Liver (tissue), 9 donors: ENCODE measurements around the gene FGR. TPM values are rescaled to one million over a fixed set of nuclear protein-coding genes. Genes with fewer than 3 reads are reported as not detected.

Experiments used
- DNase-seq: peaks from one replicate; pipeline ENCODE4 v3.0.0-alpha.2; 2017; ENCODE audit warnings: low spot score
- H3K27ac ChIP-seq, 2 donors: one replicate each; pipeline ENCODE4 v1.7.0; 2013; ENCODE audit warnings: inconsistent platforms in 2 of 2, low read length in 2 of 2, control low read depth in 1 of 2, low read depth in 1 of 2, mild to moderate bottlenecking in 1 of 2
- H3K27me3 ChIP-seq, 4 donors: one replicate each; pipeline versions ENCODE4 v1.6.1 to v1.7.0; 2013; ENCODE audit warnings: low read length in 3 of 4, inconsistent platforms in 1 of 4, mild to moderate bottlenecking in 1 of 4, moderate library complexity in 1 of 4; ENCODE audit not compliant: control insufficient read depth in 4 of 4, insufficient read depth in 4 of 4
- H3K36me3 ChIP-seq, 4 donors: one replicate each; pipeline versions ENCODE4 v1.6.1 to v1.7.0; 2013; ENCODE audit warnings: low read length in 3 of 4, mild to moderate bottlenecking in 3 of 4, low read depth in 1 of 4, moderate library complexity in 1 of 4; ENCODE audit not compliant: control insufficient read depth in 4 of 4, insufficient read depth in 3 of 4
- H3K4me1 ChIP-seq, 4 donors: one replicate each; pipeline versions ENCODE4 v1.6.1 to v1.7.0; 2013; ENCODE audit warnings: low read length in 3 of 4, mild to moderate bottlenecking in 3 of 4, moderate library complexity in 1 of 4; ENCODE audit not compliant: control insufficient read depth in 4 of 4, insufficient read depth in 4 of 4
- H3K4me3 ChIP-seq, 3 donors: one replicate each; pipeline versions ENCODE4 v1.6.1 to v1.7.0; 2013; ENCODE audit warnings: low read length in 3 of 3, control low read depth in 1 of 3, low read depth in 1 of 3, mild to moderate bottlenecking in 1 of 3
- H3K9ac ChIP-seq, 2 donors: one replicate each; pipeline ENCODE4 v1.7.0; 2013; ENCODE audit warnings: low read length in 2 of 2, mild to moderate bottlenecking in 2 of 2, moderate library complexity in 2 of 2, control low read depth in 1 of 2, low read depth in 1 of 2
- H3K9me3 ChIP-seq, 4 donors: one replicate each; pipeline versions ENCODE4 v1.6.1 to v1.7.0; 2013; ENCODE audit warnings: low read length in 3 of 4; ENCODE audit not compliant: control insufficient read depth in 4 of 4
- EGR1 ChIP-seq, 2 donors: IDR thresholded peaks; 2 replicates each; pipeline ENCODE4 v1.6.1; 2016 to 2018; ENCODE audit warnings: antibody characterized with exemption in 2 of 2, low read depth in 2 of 2
- FOXA1 ChIP-seq: IDR thresholded peaks from 2 replicates; pipeline ENCODE4 v1.6.1; 2016; ENCODE audit warnings: antibody characterized with exemption
- FOXA2 ChIP-seq: IDR thresholded peaks from 2 replicates; pipeline ENCODE4 v1.6.1; 2016; ENCODE audit warnings: antibody characterized with exemption
- HNF4A ChIP-seq, 2 donors: conservative IDR thresholded peaks; 2 replicates each; pipeline ENCODE4 v1.6.1; 2016; ENCODE audit warnings: antibody characterized with exemption in 2 of 2, mild to moderate bottlenecking in 2 of 2
- HNF4G ChIP-seq: IDR thresholded peaks from 2 replicates; pipeline ENCODE4 v1.6.1; 2016; ENCODE audit warnings: antibody characterized with exemption
- JUND ChIP-seq, 2 donors: IDR thresholded peaks; 2 replicates each; pipeline ENCODE4 v1.6.1; 2016; ENCODE audit warnings: antibody characterized with exemption in 2 of 2
- NR2F2 ChIP-seq: IDR thresholded peaks from 2 replicates; pipeline ENCODE4 v1.6.1; 2016; ENCODE audit warnings: antibody characterized with exemption
- RAD21 ChIP-seq, 2 donors: IDR thresholded peaks; 2 replicates each; pipeline ENCODE4 v1.6.1; 2016; ENCODE audit warnings: antibody characterized with exemption in 2 of 2, mild to moderate bottlenecking in 2 of 2
- RXRA ChIP-seq, 2 donors: IDR thresholded peaks; 2 replicates each; pipeline ENCODE4 v1.6.1; 2017 to 2018; ENCODE audit warnings: antibody characterized with exemption in 2 of 2, mild to moderate bottlenecking in 1 of 2
- SP1 ChIP-seq: IDR thresholded peaks from 2 replicates; pipeline ENCODE4 v1.6.1; 2018; ENCODE audit warnings: antibody characterized with exemption, mild to moderate bottlenecking
- TAF1 ChIP-seq: conservative IDR thresholded peaks from 2 replicates; pipeline ENCODE4 v1.6.1; 2016; ENCODE audit warnings: antibody characterized with exemption, mild to moderate bottlenecking
- YY1 ChIP-seq: IDR thresholded peaks from 2 replicates; pipeline ENCODE4 v1.6.1; 2016; ENCODE audit warnings: antibody characterized with exemption, mild to moderate bottlenecking
- WGBS: extraction: QIAGEN DNeasy Blood & Tissue Kit; methylation state at CpG from one replicate; pipeline ENCODE4 v1.1.7; 2013; 5-methylcytosine and 5-hydroxymethylcytosine counted together
- polyA plus RNA-seq, 2 donors: library from polyadenylated mRNA; stranded (reverse) in 1 of 2; unstranded in 1 of 2; fragments of 200-250 nt in 1 of 2; fragments of >200 nt in 1 of 2; fragmentation: Nextera tagmentation in 1 of 2; extraction: Ambion mirVana in 1 of 2; gene quantifications; one replicate each; pipeline versions ENCODE4 v1.2.1 to v1.2.3, GENCODE V29; 2013 to 2015
- total RNA-seq, 2 donors: library from RNA; depleted of rRNA; stranded (reverse); fragments of >200 nt; gene quantifications; one replicate each; pipeline ENCODE4 v1.2.3, GENCODE V29; 2014
- TF ChIP-seq, protein P1 (sequence below): IDR thresholded peaks from 2 replicates; pipeline ENCODE4 v1.6.1; 2016; ENCODE audit warnings: antibody characterized with exemption, mild to moderate bottlenecking
- TF ChIP-seq, protein P2 (sequence below): fragments of 150-350 bp; IDR thresholded peaks from 2 replicates; pipeline ENCODE4 v1.5.1; 2017; ENCODE audit warnings: improper control_type of control experiment, low read depth, low read length; ENCODE audit not compliant: missing input control
- TF ChIP-seq, protein P3 (sequence below): IDR thresholded peaks from 2 replicates; pipeline ENCODE4 v1.6.1; 2016; ENCODE audit warnings: antibody characterized with exemption
- donor health status: healthy.
- donor health status: healthy.
- donor health status: healthy.
- donor health status: healthy.
- donor health status: healthy.

Gene FGR
- total and polyA plus RNA-seq, 4 donors = 2.8 to 20.2 (median 6.2) TPM

DNA sequence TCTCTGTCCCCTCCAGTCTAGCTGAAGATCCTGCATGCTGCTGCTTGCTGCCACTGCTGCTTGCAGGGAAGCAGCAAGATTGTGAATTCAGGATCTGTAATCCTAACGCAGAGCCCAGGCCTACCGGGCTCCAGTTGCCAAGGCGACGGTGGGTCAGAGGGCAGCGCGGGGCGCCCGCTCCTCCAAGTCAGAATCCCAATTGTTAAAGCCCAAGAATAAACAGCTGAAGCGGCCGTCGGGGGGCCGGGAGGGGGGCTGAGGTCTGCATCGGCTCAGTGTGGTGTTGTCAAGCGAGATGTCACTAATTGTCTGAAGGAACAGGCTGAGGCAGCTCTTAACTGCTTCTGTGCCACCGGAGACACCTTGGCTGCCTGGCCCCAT, 67.8 kb downstream of the FGR start (continued):
- TF ChIP-seq SP1 (no peak), FOXA2 (no peak)

DNA sequence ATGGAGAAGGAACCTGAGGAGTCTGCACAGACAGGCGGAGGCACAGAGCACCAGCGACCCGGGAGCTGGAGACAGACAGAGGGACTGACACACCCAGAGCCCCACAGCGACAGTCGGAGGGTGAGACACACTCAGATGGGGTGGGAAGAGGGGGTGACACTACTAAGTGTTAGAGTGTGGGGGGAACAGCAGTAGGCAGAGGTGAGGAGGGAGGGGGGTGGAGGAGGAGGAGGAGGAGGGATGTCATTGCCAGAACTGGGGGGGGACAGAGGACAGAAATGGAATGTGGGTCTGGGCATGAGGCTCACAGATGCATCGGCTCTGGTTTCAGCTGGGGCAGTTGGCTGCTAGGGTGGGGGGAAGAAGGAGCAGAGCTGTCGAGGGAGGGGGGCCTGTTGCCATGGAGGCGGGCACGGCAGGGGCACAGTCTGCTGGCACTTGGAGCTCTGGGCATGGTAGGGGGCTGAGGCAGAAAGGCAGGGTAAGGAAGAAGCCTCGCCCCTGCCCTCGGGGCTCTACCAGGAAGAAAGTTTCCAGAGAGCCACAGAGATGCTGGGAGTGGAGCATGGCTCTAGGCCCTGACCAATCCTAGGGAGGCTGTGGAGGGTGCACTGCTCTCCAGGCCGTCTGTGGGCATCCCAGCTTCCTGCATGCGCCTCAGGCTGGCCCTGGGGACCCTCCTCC, 68.4 kb downstream of the FGR start:
- peak overlapping the region; percentile 25 to 30 for H3K27ac ChIP-seq

DNA sequence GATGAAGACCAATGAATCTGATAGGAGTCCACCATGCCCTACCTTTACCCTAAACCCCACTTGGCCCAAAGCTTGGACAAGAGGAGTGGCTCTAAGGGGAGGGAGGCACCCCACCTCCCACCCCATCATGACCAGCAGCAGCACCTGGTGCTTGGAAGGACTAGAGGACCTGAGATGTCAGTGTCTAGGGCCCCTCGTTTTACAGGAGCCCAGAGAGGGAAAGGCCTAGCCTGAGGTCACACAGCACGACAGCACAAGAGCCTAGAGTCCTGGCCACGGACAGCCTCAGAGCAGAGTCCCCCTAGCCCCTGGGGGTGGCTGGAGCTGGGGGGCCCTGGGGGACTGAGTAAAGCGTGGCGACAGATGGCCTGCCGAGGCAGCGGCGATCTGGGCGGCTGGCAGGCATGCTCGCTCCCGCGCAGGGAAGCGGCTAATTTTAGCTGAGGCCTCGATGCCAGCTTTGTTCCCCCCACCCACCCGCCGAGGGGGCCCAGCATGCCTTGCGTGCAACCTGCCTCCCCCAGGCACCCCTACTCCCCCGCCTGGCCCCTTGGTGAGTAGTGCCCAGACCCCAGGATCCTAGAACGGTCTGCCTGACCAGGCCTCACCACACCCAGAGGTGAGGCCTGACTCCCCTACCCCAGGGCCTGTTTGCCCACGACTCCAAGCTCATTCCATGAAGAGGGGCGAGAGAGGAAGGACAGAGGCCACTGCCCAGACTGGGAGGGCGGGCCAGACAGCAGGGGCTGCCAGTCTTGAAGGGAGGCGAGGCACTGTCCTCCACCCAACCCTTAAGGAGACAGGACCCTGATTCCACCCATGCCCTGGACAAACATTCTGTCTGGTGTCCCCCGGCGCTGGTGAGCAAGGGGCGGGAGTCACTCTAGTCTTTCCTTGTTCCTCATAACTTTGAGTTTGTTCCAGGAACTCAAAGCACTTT, 70.0 kb downstream of the FGR start:
- Histone ChIP-seq H3K9ac (peak overlapping the region in 1 of 2 donors; percentile 5), H3K9me3 (no peaks in the 10 kb centered on the region), H3K4me1 (peaks cover 50 to 89% (median 66%) of the 10 kb centered on the region in 4 donors), H3K27ac (peak overlapping the region; percentile 85 to 95), H3K27me3 (no peaks in the 10 kb centered on the region), H3K36me3 (no peaks in the 10 kb centered on the region), H3K4me3 (no peak overlapping the region)
- 85% methylated on average over 26 of the region's 26 CpGs for WGBS
- DNase-seq = no peak
- TF ChIP-seq NR2F2 = no peak
- TF ChIP-seq TAF1 = no peak
- TF ChIP-seq JUND (IDR thresholded peaks at IDR 0.05) = no peak
- no peak for TF ChIP-seq SP1
- TF ChIP-seq, protein P1, sequence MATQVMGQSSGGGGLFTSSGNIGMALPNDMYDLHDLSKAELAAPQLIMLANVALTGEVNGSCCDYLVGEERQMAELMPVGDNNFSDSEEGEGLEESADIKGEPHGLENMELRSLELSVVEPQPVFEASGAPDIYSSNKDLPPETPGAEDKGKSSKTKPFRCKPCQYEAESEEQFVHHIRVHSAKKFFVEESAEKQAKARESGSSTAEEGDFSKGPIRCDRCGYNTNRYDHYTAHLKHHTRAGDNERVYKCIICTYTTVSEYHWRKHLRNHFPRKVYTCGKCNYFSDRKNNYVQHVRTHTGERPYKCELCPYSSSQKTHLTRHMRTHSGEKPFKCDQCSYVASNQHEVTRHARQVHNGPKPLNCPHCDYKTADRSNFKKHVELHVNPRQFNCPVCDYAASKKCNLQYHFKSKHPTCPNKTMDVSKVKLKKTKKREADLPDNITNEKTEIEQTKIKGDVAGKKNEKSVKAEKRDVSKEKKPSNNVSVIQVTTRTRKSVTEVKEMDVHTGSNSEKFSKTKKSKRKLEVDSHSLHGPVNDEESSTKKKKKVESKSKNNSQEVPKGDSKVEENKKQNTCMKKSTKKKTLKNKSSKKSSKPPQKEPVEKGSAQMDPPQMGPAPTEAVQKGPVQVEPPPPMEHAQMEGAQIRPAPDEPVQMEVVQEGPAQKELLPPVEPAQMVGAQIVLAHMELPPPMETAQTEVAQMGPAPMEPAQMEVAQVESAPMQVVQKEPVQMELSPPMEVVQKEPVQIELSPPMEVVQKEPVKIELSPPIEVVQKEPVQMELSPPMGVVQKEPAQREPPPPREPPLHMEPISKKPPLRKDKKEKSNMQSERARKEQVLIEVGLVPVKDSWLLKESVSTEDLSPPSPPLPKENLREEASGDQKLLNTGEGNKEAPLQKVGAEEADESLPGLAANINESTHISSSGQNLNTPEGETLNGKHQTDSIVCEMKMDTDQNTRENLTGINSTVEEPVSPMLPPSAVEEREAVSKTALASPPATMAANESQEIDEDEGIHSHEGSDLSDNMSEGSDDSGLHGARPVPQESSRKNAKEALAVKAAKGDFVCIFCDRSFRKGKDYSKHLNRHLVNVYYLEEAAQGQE = no peak
- TF ChIP-seq EGR1 (IDR thresholded peaks at IDR 0.05; ENCODE audit: low read depth in 2 of 2) = no peak
- TF ChIP-seq, protein P2, sequence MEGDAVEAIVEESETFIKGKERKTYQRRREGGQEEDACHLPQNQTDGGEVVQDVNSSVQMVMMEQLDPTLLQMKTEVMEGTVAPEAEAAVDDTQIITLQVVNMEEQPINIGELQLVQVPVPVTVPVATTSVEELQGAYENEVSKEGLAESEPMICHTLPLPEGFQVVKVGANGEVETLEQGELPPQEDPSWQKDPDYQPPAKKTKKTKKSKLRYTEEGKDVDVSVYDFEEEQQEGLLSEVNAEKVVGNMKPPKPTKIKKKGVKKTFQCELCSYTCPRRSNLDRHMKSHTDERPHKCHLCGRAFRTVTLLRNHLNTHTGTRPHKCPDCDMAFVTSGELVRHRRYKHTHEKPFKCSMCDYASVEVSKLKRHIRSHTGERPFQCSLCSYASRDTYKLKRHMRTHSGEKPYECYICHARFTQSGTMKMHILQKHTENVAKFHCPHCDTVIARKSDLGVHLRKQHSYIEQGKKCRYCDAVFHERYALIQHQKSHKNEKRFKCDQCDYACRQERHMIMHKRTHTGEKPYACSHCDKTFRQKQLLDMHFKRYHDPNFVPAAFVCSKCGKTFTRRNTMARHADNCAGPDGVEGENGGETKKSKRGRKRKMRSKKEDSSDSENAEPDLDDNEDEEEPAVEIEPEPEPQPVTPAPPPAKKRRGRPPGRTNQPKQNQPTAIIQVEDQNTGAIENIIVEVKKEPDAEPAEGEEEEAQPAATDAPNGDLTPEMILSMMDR = no peak
- no peak for TF ChIP-seq RXRA (IDR thresholded peaks at IDR 0.05)
- no peak for TF ChIP-seq RAD21 (IDR thresholded peaks at IDR 0.05)
- no peak for TF ChIP-seq FOXA1
- TF ChIP-seq YY1 = no peak
- TF ChIP-seq, protein P3, sequence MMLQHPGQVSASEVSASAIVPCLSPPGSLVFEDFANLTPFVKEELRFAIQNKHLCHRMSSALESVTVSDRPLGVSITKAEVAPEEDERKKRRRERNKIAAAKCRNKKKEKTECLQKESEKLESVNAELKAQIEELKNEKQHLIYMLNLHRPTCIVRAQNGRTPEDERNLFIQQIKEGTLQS = no peak
- TF ChIP-seq FOXA2 = no peak

More for the DNA sequence above, 68.4 kb downstream of the FGR start:
- no peaks in the 10 kb centered on the region for H3K27me3 ChIP-seq
- no peak overlapping the region for H3K4me3 ChIP-seq
- H3K9ac ChIP-seq = no peak overlapping the region
- peaks cover 46 to 86% (median 60%) of the 10 kb centered on the region in 4 donors for H3K4me1 ChIP-seq
- no peak for TF ChIP-seq FOXA2
- TF ChIP-seq NR2F2 = no peak
- TF ChIP-seq YY1 = no peak
- no peak for TF ChIP-seq EGR1 (IDR thresholded peaks at IDR 0.05; ENCODE audit: low read depth in 2 of 2)
- no peak for TF ChIP-seq HNF4A (conservative IDR thresholded peaks at IDR 0.05)
- no peak for TF ChIP-seq HNF4G
- H3K9me3 ChIP-seq = no peaks in the 10 kb centered on the region
- WGBS = 81% methylated on average over 13 of the region's 13 CpGs
- DNase-seq = no peak
- H3K36me3 ChIP-seq = no peaks in the 10 kb centered on the region
